ENCODE results near the gene SSH3.

SSH3 gene

DNA sequence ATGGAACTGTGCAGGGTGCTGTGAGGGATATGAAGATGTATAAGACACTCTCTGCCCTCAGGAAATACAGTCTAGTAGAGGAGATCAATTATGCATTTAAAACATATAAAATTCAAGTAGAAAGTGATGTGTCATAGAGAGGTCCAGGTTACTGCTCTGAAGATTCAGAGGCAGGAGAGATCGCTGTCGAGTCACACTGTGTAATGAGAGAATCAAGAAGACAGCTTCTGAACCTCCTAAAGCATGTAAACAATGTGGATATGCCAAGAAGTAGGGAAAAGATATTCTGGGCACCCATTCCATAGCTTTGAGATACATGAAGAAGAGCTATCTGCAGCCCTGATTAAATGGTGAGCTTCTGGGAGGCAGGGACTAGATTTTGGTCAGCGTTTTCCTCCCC lies 16.7 kb downstream of the SSH3 start:
- Histone ChIP-seq H2AFZ (no peak overlapping the region), H3K36me3 (ENCODE audit: control insufficient read depth, insufficient read depth, low read length) (no peaks in the 10 kb centered on the region), H3K9ac (no peak overlapping the region), H3K4me3 (ENCODE audit: low read depth, low read length) (no peak overlapping the region), H3K9me3 (ENCODE audit: control insufficient read depth, low read length) (no peaks in the 10 kb centered on the region), H3K4me2 (ENCODE audit: low read length) (no peak overlapping the region), H3K27me3 (ENCODE audit: control insufficient read depth, insufficient read depth, low read length) (no peaks in the 10 kb centered on the region), H3K79me2 (peaks cover 16% of the 10 kb centered on the region), H3K27ac (no peak overlapping the region), H3K4me1 (peaks cover 4% of the 10 kb centered on the region)
- TF ChIP-seq, protein P1, sequence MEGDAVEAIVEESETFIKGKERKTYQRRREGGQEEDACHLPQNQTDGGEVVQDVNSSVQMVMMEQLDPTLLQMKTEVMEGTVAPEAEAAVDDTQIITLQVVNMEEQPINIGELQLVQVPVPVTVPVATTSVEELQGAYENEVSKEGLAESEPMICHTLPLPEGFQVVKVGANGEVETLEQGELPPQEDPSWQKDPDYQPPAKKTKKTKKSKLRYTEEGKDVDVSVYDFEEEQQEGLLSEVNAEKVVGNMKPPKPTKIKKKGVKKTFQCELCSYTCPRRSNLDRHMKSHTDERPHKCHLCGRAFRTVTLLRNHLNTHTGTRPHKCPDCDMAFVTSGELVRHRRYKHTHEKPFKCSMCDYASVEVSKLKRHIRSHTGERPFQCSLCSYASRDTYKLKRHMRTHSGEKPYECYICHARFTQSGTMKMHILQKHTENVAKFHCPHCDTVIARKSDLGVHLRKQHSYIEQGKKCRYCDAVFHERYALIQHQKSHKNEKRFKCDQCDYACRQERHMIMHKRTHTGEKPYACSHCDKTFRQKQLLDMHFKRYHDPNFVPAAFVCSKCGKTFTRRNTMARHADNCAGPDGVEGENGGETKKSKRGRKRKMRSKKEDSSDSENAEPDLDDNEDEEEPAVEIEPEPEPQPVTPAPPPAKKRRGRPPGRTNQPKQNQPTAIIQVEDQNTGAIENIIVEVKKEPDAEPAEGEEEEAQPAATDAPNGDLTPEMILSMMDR (IDR thresholded peaks at IDR 0.05): no peak

DNA sequence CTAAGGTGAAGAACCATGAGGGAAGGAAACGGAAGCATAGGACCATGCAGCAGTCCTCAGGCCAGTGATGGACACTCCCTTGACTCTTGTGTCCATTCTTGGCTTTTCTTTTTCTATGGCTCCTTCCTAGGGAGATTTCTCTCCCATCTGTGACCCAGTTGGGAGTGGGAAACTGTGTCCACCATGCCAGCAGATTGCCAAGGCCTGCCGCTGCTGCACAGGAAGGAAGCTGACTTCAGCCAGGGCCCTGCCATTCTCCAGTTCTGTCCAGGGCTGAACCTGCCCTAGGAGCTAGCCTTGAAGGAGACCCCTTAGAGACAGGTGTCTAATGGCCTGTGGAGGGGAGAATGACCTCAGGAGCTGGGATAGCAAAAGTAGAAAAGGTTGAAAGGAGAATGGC lies 17.4 kb downstream of the SSH3 start:
- H3K27ac ChIP-seq: no peak overlapping the region
- H3K36me3 ChIP-seq (ENCODE audit: control insufficient read depth, insufficient read depth, low read length): no peaks in the 10 kb centered on the region
- no peak overlapping the region for H2AFZ ChIP-seq
- no peaks in the 10 kb centered on the region for H3K9me3 ChIP-seq (ENCODE audit: control insufficient read depth, low read length)
- peaks cover 4% of the 10 kb centered on the region for H3K4me1 ChIP-seq
- no peak overlapping the region for H3K4me3 ChIP-seq (ENCODE audit: low read depth, low read length)
- H3K79me2 ChIP-seq: peaks cover 16% of the 10 kb centered on the region
- H3K4me2 ChIP-seq (ENCODE audit: low read length): no peak overlapping the region
- no peak overlapping the region for H3K9ac ChIP-seq
- TF ChIP-seq, protein P1 (IDR thresholded peaks at IDR 0.05): no peak
- no peaks in the 10 kb centered on the region for H3K27me3 ChIP-seq (ENCODE audit: control insufficient read depth, insufficient read depth, low read length)

DNA sequence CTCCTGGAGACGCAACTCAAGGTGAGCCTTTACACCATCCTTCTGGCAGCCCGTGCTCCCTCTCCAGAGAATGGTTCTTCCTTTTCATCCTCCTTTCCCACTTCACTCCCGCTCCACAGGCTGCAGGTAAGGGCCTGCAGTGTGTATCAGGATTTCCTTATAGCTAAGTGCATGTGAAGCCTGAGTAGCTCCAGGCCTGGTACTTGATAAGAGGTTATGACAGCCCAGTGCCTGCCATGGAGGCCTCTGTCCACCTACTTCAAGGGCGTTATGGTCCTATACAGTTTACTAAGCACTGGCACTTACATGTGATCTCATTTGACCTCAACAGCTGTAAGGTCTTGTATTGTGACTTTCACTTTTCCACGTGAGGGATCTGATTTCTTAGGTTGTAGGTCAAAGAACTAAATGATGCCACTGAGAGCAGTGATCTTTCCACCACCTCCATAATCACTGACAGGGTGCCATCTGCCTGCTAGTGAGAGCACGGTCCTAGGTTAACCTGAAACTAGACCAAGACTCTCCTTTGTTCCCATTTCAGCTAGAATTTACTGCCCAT lies 18.1 kb downstream of the SSH3 start:
- no peaks in the 10 kb centered on the region for H3K9me3 ChIP-seq (ENCODE audit: control insufficient read depth, low read length)
- TF ChIP-seq, protein P1 (IDR thresholded peaks at IDR 0.05): no peak
- peaks cover 4% of the 10 kb centered on the region for H3K4me1 ChIP-seq
- H3K79me2 ChIP-seq: peaks cover 16% of the 10 kb centered on the region
- H3K27me3 ChIP-seq (ENCODE audit: control insufficient read depth, insufficient read depth, low read length): no peaks in the 10 kb centered on the region
- no peak overlapping the region for H3K9ac ChIP-seq
- no peaks in the 10 kb centered on the region for H3K36me3 ChIP-seq (ENCODE audit: control insufficient read depth, insufficient read depth, low read length)
- H2AFZ ChIP-seq: no peak overlapping the region
- no peak overlapping the region for H3K4me2 ChIP-seq (ENCODE audit: low read length)
- no peak overlapping the region for H3K27ac ChIP-seq
- no peak overlapping the region for H3K4me3 ChIP-seq (ENCODE audit: low read depth, low read length)

DNA sequence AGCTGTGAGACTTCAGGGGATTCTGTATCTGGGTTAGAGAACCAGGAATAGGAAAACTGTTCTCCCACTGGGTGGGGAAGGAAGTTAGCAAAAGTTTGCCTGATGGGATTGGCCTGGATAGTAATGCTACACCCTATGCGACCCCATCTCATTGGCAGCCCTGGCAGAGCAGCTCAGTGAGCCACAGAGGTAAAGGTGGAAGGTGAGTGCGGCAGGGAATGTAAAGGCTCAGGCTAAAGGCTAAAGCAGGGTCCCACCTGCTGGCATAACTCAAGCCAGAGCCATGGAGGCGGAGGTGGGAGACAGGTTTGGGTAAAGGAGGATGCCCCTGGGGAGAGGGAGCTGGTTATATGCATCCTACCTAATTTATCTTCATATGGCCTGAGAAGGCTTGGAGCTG lies 18.7 kb downstream of the SSH3 start:
- peaks cover 16% of the 10 kb centered on the region for H3K79me2 ChIP-seq
- no peak overlapping the region for H2AFZ ChIP-seq

DNA sequence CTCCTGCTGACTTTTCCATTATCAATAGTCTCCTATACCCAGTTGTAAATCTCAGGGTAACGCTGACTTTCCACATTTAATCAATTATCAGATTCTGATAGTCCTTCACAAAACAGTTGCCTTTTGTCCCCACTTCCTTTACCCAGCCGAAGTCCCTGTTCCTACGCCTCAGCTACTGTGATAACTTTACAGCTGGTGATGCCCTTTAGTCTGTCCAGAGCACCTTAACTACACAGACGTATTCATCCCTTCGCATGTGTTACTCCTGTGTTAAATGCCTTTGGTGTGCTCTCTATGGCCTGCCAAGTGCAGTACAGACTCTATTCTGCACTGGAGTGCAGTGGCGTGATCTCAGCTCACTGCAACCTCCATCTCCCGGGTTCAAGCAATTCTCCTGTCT lies 20.2 kb downstream of the SSH3 start:
- Histone ChIP-seq H3K79me2 (peaks cover 9% of the 10 kb centered on the region), H3K9me3 (ENCODE audit: control insufficient read depth, low read length) (no peaks in the 10 kb centered on the region), H3K36me3 (ENCODE audit: control insufficient read depth, insufficient read depth, low read length) (no peaks in the 10 kb centered on the region), H2AFZ (no peak overlapping the region), H3K4me1 (peaks cover 4% of the 10 kb centered on the region), H3K4me3 (ENCODE audit: low read depth, low read length) (no peak overlapping the region), H3K27me3 (ENCODE audit: control insufficient read depth, insufficient read depth, low read length) (no peaks in the 10 kb centered on the region), H3K9ac (no peak overlapping the region), H3K27ac (no peak overlapping the region), H3K4me2 (ENCODE audit: low read length) (no peak overlapping the region)
- TF ChIP-seq, protein P1 (IDR thresholded peaks at IDR 0.05): no peak

More for the DNA sequence above, 18.7 kb downstream of the SSH3 start:
- Histone ChIP-seq H3K27me3 (ENCODE audit: control insufficient read depth, insufficient read depth, low read length) (no peaks in the 10 kb centered on the region), H3K4me3 (ENCODE audit: low read depth, low read length) (no peak overlapping the region), H3K27ac (no peak overlapping the region), H3K9me3 (ENCODE audit: control insufficient read depth, low read length) (no peaks in the 10 kb centered on the region), H3K36me3 (ENCODE audit: control insufficient read depth, insufficient read depth, low read length) (no peaks in the 10 kb centered on the region), H3K4me1 (peaks cover 4% of the 10 kb centered on the region), H3K9ac (no peak overlapping the region), H3K4me2 (ENCODE audit: low read length) (no peak overlapping the region)
- TF ChIP-seq, protein P1 (IDR thresholded peaks at IDR 0.05): no peak
